Measurements from ENCODE around the gene CEP120. TPM values are rescaled to one million over a fixed set of nuclear protein-coding genes. Genes with fewer than 3 reads are reported as not detected.

The CEP120 gene
- total and polyA plus RNA-seq, 2 of the 4 experiments (the other 2 are of a cell fraction), result 6.7 to 46.1 TPM

- TF ChIP-seq MAFK (IDR thresholded peaks at IDR 0.05; ENCODE audit: low read depth, low read length), result no peak
- TF ChIP-seq CHD1 (IDR thresholded peaks at IDR 0.05; ENCODE audit: low read depth, low read length), result no peak
- no peak for TF ChIP-seq POLR2A (IDR thresholded peaks at IDR 0.05; ENCODE audit: low read depth, low read length)
- TF ChIP-seq ELK1 (IDR thresholded peaks at IDR 0.05; ENCODE audit: borderline replicate concordance, low read depth, low read length), result no peak
- TF ChIP-seq MAZ (IDR thresholded peaks at IDR 0.05; ENCODE audit: borderline replicate concordance, low read depth, low read length), result no peak
These were observed 49.1 kb upstream of the CEP120 start (continued) for GRCh38 chr5:123472150-123472924.

- Histone ChIP-seq H3K9ac (ENCODE audit: low read depth, low read length) (no peak overlapping the region), H3K23ac (ENCODE audit: low read depth, low read length) (no peak overlapping the region), H2BK5ac (ENCODE audit: low read depth, low read length, poor library complexity, severe bottlenecking) (no peak overlapping the region), H3K18ac (ENCODE audit: low read depth, low read length) (no peak overlapping the region), H4K5ac (ENCODE audit: low read depth, low read length) (no peak overlapping the region), H3K27ac (ENCODE audit: insufficient read depth, low read length) (no peak overlapping the region), H3K36me3 (ENCODE audit: control insufficient read depth, insufficient read depth, low read length) (no peaks in the 10 kb centered on the region), H4K8ac (ENCODE audit: low read depth in 2 of 2, low read length in 2 of 2) (no peak overlapping the region), H3K56ac (ENCODE audit: extremely low read depth, insufficient read depth, low read length) (no peak overlapping the region), H3K4me2 (ENCODE audit: low read depth, low read length) (no peak overlapping the region), H2BK20ac (ENCODE audit: low read depth, low read length) (no peak overlapping the region), H3K27me3 (ENCODE audit: control insufficient read depth, insufficient read depth, low read length) (0 out of 2 replicates have a peak, but pooled peaks cover 4% of the 10 kb centered on the region), H2BK120ac (ENCODE audit: low read depth, low read length) (no peak overlapping the region), H3K9me3 (ENCODE audit: control insufficient read depth, insufficient read depth, low read length) (no peaks in the 10 kb centered on the region), H4K91ac (ENCODE audit: insufficient read depth, low read depth, low read length) (no peak overlapping the region), H3K4ac (ENCODE audit: low read depth, low read length) (no peak overlapping the region), H3K4me3 (ENCODE audit: insufficient read depth, low read depth, low read length) (no peak overlapping the region), H3K14ac (replicated peaks; ENCODE audit: low read depth, low read length) (no peak overlapping the region), H2BK15ac (ENCODE audit: low read depth, low read length) (no peak overlapping the region), H3K4me1 (ENCODE audit: control insufficient read depth, insufficient read depth, low read length) (no peaks in the 10 kb centered on the region), H2AK9ac (replicated peaks; ENCODE audit: low read depth, low read length, poor library complexity) (no peak overlapping the region), H3K79me1 (ENCODE audit: low read depth in 1 of 2, low read length in 2 of 2) (no peaks in the 10 kb centered on the region), H3K9me1 (ENCODE audit: insufficient read depth, low read length) (no peaks in the 10 kb centered on the region), H2AK5ac (ENCODE audit: low read depth, low read length) (no peak overlapping the region), H2AFZ (replicated peaks; ENCODE audit: low read length, poor library complexity) (no peak overlapping the region), H4K20me1 (ENCODE audit: insufficient read depth, low read length) (no peaks in the 10 kb centered on the region)
- DNase-seq, result no peak
- intact Hi-C loops (cut with micrococcal nuclease), result no loop called here
- no peak for TF ChIP-seq BHLHE40 (IDR thresholded peaks at IDR 0.05; ENCODE audit: low read depth, low read length)
- no peak for TF ChIP-seq SMC3 (IDR thresholded peaks at IDR 0.05; ENCODE audit: low read depth, low read length)
- TF ChIP-seq CTCF (conservative IDR thresholded peaks at IDR 0.05; ENCODE audit: low read depth, low read length), result no peak
- TF ChIP-seq NFE2L2 (IDR thresholded peaks at IDR 0.05; ENCODE audit: low read depth, low read length), result no peak
- no peak for TF ChIP-seq CEBPB (IDR thresholded peaks at IDR 0.05; ENCODE audit: low read depth, low read length)
- no peak for TF ChIP-seq POLR2A (IDR thresholded peaks at IDR 0.05; ENCODE audit: low read depth, low read length)
- no peak for TF ChIP-seq RAD21 (IDR thresholded peaks at IDR 0.05; ENCODE audit: low read length)
- ChIA-PET POLR2A (ENCODE audit: unreplicated experiment) (no interaction called here), CTCF (no interaction called here)
- no peak for ATAC-seq (ENCODE audit: low read depth)
- dilution Hi-C loops (cut with HindIII; ENCODE audit: low sequenced_read_pairs, unreplicated experiment), result no loop called here
- in situ Hi-C loops (cut with MboI; ENCODE audit: low sequenced_read_pairs), result no loop called here
- WGBS, 2 experiments (ENCODE audit: extremely low coverage in 2 of 2, insufficient read length in 1 of 2), result no CpG with 5 or more reads among the region's 3 CpGs
- no TSS peak for BruUV-seq (replicated peaks)
These were observed 48.2 kb upstream of the CEP120 start for GRCh38 chr5:123471385-123471784.

All from IMR-90 (cell line).